GM18526 (cell line): Measurements from ENCODE around the gene STN1.

ENCODE experiments used
- POLR2A ChIP-seq: IDR thresholded peaks from 3 replicates; pipeline ENCODE4 v1.6.1; 2011; ENCODE audit not compliant: insufficient read length; ENCODE audit errors: extremely low read depth

Gene STN1

GRCh38 chr10:103849880-103850571 is 68.0 kb downstream of the STN1 start:
- no peak for TF ChIP-seq POLR2A

GRCh38 chr10:103849212-103849877 is 68.6 kb downstream of the STN1 start:
- TF ChIP-seq POLR2A: no peak

- no peak for TF ChIP-seq POLR2A
Observed at GRCh38 chr10:103847909-103848468, 70.0 kb downstream of the STN1 start.

GRCh38 chr10:103847346-103847745 is 70.6 kb downstream of the STN1 start:
- TF ChIP-seq POLR2A: no peak

- no peak for TF ChIP-seq POLR2A
Observed at GRCh38 chr10:103845972-103846371, 72.0 kb downstream of the STN1 start.

GRCh38 chr10:103843854-103844570 is 74.0 kb downstream of the STN1 start:
- TF ChIP-seq POLR2A: no peak

GRCh38 chr10:103843045-103843444 is 74.9 kb downstream of the STN1 start:
- TF ChIP-seq POLR2A: no peak

GRCh38 chr10:103842605-103843004 is 75.4 kb downstream of the STN1 start:
- no peak for TF ChIP-seq POLR2A

GRCh38 chr10:103841519-103841918 is 76.5 kb downstream of the STN1 start:
- TF ChIP-seq POLR2A: no peak

- TF ChIP-seq POLR2A: no peak
Observed at GRCh38 chr10:103840740-103841070, 77.3 kb downstream of the STN1 start.

- TF ChIP-seq POLR2A: no peak
Observed at GRCh38 chr10:103839872-103840739, 77.9 kb downstream of the STN1 start.

- no peak for TF ChIP-seq POLR2A
Observed at GRCh38 chr10:103839519-103839871, 78.5 kb downstream of the STN1 start.

- no peak for TF ChIP-seq POLR2A
Observed at GRCh38 chr10:103838862-103839518, 79.0 kb downstream of the STN1 start.

- no peak for TF ChIP-seq POLR2A
Observed at GRCh38 chr10:103838070-103838395, 80.0 kb downstream of the STN1 start.
